Measurements from ENCODE around the gene SYNE1.
A peak's percentile ranks its signal among the peaks of the same experiment; 100 is the strongest.
"Not testable (repeated sequence)": the region's sequence is repeated elsewhere in the genome, so short reads cannot be mapped to it uniquely, and the experiment has no call there.

Gene SYNE1

DNA sequence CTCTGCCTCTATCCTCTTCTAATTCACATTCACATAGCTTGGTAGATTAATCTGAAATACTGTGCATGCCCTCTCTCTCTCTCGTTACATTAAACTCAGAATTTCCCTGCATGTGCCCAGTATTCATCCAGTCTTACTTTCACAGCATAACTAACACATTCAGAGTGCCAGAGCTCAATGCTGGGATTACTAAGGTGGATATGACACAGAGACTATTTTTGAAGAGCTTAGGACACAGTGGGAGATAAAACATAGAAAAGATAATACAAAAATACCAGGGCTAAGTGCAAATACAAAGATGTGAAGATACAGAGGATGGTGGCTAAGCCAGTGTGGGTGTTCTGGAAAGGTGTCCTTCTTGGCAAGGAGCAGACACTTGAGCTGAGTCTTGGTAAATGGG lies 6.3 kb downstream of the SYNE1 start:
- DNase-seq, result no peak

DNA sequence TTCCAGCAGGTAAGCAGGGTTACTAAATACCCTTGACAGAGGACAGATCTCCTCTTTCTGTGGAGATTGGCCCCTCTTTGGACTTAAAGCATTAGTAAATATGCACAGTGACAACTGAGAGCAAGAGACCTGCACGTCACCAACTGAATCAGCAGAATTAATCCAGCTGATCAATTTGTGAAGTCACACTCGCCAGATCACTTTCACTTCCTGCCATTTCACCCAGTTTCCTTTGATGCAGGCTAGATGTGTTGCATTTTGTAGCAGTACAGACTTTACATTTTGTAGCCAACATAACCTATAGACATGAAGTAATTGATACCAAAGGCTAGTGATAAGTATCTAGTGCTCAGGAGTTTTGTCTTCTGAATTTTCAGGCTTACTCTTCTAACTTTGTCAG lies 11.9 kb downstream of the SYNE1 start:
- DNase-seq, result no peak

GRCh38 chr6:152614776-152615175 lies 22.4 kb downstream of the SYNE1 start:
- not testable (repeated sequence) for DNase-seq

- DNase-seq, result no peak
Measured at GRCh38 chr6:152609125-152609670, 28.0 kb downstream of the SYNE1 start.

GRCh38 chr6:152605941-152606340 lies 31.2 kb downstream of the SYNE1 start:
- DNase-seq, result peak; percentile 26

DNA sequence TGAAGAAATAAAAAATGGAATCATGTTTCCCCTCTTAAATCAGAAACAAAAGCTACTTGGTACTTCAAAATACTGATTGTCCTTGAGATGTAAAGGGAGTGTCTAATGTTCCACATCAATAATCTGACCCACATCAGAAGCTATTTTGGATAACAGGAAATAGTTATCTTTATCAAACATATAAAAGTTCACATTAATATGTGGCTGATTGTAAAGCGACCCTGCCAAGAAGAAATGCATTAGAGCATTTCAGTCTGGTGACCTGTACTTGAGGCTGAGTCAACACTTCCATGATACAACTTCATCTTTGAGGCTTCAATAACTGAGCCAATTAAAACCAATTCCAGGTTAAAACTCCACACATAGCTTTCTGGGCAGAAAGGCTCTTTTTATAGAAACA lies 31.8 kb downstream of the SYNE1 start:
- DNase-seq, result peak; percentile 47

DNA sequence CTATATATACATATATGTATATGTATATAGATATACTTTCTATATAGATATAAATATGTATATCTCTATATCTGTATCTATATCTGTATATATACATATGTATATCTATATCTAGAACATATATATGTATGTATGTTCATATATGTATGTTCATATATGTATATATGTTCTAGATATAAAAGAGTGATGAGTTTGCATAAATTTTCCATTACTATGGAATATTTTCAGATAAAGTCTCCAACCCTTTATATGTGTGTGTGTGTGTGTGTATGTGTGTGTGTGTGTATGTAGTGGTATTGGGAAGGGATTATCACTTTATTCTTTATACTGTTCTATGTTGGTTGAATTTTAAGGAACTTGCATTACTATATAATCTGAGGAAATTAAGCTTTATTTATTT lies 33.3 kb downstream of the SYNE1 start:
- no peak for DNase-seq

- DNase-seq, result no peak
Measured at GRCh38 chr6:152600022-152600421, 37.1 kb downstream of the SYNE1 start.

GRCh38 chr6:152598901-152599537 lies 38.1 kb downstream of the SYNE1 start:
- DNase-seq, result peak; percentile 5

DNA sequence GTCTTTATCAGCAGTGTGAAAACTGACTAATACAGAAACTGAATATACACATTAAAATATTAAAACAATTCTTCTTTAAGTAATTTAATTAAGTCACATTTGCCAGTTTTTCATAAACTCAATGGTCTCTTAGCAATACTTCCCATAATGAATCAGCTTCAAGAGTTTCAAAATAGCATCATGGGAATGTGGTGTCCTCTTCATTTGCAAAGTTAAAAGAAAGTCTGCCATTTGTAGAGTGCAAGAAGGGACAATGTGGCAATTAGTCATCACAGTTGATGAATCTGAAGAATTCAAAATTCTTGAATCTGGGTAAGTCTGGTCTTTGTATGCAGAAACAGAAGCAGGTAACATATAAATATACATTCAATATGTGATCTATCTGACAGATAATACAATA lies 38.7 kb downstream of the SYNE1 start:
- DNase-seq, result peak; percentile 37

DNA sequence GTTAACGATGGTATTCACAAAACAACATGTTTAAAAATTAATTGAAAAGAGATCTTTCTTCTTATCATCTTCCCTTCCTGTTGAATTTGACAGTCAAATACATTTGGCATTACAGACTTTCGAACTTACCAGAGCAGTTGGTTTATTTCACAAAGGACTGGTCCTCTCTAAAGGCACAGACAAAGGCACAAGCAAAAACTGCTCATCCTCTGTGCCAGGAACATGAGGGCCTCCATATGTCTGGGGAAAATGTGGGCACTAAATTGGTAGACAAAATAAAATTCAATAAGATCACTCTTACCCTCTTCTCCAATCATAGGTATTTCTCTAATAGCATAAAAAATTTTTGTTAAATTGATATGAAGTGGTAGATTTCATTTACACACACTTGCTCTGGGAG lies 40.4 kb downstream of the SYNE1 start:
- no peak for DNase-seq

GRCh38 chr6:152595499-152595898 lies 41.7 kb downstream of the SYNE1 start:
- DNase-seq, result no peak

DNA sequence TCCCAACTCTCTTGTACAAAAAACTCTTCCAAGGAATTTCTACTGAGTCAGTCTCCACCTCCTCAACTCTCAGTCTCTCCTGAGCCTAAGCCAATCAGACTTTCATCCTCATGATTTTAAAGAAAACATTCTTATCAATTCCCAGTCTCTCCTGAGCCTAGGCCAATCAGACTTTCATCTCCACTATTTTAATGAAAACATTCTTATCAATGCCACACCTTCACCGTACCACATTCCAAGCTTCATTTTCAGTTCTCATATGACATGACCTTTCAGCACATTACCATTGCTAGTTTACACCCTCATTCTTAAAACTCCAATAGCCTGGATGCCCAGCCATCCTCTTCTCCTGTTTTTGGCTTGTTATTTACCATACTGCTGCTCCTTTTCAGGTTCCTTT lies 42.5 kb downstream of the SYNE1 start:
- DNase-seq, result no peak

GRCh38 chr6:152588456-152588855 lies 48.7 kb downstream of the SYNE1 start:
- no peak for DNase-seq

DNA sequence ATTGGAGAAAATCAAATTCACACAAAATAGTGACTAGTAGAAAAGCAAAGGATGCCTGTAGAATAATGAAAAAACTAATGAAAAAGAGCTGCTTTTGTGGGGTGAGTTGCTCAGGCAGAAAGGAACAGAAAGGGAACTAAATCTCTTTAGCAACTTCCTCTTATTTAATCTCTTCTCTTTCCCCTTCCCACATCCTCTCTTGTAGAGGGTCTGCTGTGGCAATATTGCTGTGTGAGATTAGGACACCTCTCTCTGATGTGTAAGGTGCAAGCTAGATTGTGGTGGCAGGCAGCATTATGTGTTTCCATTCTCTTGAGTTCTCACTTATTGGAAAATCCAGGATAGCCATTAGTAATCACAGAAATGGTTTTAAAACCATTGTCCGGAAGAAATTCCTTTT lies 49.7 kb downstream of the SYNE1 start:
- DNase-seq, result no peak

GRCh38 chr6:152585236-152585635 lies 51.9 kb downstream of the SYNE1 start:
- no peak for DNase-seq

DNA sequence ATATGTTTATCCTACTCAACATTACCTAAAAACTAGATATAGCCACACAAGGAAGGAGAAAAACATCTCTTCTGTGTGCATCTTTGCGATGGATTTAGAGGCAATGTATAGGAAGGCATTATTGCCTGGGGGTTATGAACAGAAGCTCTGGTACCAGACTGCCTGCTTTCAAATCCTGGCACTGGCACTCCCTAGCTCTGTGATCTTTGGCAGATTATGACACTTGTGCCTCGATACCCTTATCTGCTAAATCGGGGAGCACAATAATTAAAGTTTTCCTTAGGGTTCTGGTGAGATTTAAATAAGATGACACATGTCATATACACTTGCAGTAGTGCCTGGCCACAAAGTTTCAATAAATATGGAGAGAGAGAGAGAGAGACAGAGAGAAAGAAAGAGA lies 53.3 kb downstream of the SYNE1 start:
- DNase-seq, result no peak

- no peak for DNase-seq
Measured at GRCh38 chr6:152576525-152576924, 60.6 kb downstream of the SYNE1 start.

DNA sequence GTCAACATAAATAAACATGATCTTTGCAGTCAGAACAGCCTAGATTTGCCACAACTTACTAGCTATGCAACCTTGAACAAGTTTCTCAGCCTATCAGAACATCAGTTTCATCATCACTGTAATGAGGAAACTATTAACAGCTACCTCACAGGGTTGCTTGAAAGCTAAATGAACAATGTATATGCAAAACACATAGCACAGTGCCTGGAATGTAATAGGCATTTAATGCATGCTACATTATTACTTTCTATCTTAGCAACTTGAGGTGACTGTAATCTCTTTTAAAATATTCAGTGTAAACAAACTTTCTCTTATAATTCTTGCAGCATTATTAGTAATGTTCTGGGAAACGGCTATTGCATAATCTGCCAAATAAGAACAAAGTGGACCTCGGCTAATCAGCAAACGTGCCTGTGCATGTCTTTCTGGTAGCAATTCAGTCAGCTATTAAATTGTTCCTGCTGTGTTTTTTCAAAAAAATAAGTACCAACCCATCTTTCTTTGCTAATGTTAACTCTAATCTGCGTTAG lies 61.5 kb downstream of the SYNE1 start:
- DNase-seq, result peak; percentile 25

- DNase-seq, result no peak
Measured at GRCh38 chr6:152575161-152575560, 62.0 kb downstream of the SYNE1 start.

- no peak for DNase-seq
Measured at GRCh38 chr6:152573762-152574161, 63.4 kb downstream of the SYNE1 start.

DNA sequence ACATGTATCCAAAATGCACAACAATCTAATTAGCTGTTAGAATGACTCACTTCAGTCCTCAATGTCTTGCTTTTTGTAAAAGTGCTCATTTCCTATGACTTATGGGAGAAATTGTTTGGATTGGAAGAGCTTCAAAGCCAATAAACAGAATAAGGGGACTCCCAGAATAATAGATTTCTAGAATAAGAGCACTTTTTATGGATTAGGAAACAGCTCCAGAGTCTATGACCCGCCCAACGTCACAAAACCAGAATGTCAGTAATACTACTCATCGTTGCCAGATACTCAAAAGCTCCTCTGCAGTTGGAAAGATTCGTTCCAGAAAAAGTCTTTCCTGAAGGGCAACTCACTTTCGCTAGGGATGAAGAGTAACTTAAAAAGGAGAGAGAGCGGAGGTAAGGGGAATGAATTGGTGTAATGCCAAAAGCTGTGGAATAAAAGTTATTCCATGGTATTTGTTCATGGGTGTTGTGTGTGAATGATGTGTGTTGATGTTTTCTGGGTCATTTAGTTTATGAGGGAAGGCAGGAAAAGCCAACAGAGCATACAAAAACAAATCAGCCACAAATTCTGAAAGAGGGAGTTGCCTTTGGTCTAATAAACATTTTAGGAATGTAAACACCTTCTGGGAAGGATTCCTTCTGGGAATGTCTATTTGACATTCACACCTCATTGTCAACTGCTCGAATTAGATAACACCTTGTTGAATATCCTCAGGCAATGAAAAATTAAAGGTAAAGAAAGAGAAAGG lies 64.6 kb downstream of the SYNE1 start:
- DNase-seq, result peak; percentile 4

DNA sequence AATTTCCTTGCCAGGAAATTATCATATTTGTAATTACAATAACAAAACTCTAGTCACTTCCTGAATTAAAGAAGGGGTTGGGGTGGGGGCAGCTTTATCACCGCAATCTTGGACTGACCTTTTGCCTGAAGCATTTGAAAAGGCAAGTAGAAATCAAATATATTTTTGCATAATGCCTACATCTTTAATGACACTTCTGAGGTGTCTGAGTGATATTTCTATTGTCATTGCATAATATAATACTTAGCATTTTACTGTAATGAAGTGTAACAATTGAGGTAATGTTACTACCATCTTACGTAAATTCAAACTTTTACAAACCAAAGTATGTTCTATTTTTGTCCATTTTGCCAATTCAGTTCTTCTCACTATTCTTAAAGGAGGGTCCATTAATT lies 65.2 kb downstream of the SYNE1 start:
- peak; percentile 3 for DNase-seq

GRCh38 chr6:152571089-152571488 lies 66.1 kb downstream of the SYNE1 start:
- DNase-seq, result no peak
